ENCODE results near the gene ADGRL2. TPM values are rescaled to one million over a fixed set of nuclear protein-coding genes. Genes with fewer than 3 reads are reported as not detected.

The ADGRL2 gene
- total RNA-seq, 1 experiment from 2014 or later = 0.51 TPM

DNA sequence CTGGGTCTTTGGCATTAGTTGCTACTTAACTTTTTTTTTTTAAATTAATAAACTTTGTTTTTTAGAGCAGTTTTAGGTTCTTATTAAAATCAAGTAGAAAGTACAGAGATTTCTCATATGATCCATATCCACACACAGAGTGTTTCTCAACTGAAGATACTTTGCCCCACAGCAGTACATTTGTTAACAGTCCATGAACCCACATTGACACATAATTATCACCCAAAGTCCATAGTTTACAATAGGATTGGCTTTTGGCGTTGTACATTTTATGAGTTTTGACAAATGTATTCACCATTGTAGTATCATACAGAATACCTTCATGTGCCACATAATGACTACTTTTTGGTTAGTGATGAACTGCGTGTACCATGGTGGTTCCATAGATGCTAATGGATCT is 106.8 kb downstream of the ADGRL2 start:
- CTCF ChIA-PET = no interaction called here

DNA sequence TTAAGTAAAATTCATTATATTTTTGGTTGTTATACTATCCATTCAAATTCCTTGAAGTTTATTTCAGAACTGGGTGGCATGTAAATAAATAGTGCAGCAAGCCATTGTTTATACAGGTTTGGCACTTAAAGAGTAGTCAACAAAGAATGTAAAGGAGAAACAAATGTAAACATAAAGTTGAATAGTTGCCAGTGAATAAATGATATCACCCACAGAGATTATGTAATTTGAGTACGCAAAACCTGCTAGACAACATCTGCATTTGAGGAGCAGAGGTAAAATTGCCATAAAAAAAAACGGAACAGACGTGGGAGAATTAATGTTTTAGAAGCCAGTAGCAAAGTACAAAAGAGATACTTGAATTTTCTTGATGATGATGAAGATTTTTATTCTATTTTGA is 111.6 kb downstream of the ADGRL2 start:
- H3K4me1 ChIP-seq (ENCODE audit: insufficient read depth, low read length) = no peaks in the 10 kb centered on the region
- CTCF ChIA-PET = no interaction called here
- no peaks in the 10 kb centered on the region for H3K36me3 ChIP-seq (ENCODE audit: low read depth, low read length)
- H3K27ac ChIP-seq (ENCODE audit: low read length) = no peak overlapping the region
- BruUV-seq (replicated peaks) = no TSS peak
- POLR2A ChIA-PET (ENCODE audit: unreplicated experiment) = no interaction called here
- peaks cover 12% of the 10 kb centered on the region; the same call in 1 of the 2 replicates for H3K27me3 ChIP-seq (ENCODE audit: low read length)
- no peaks in the 10 kb centered on the region for H3F3A ChIP-seq (ENCODE audit: low read length, unreplicated experiment)
- no peak overlapping the region for H2AFZ ChIP-seq (ENCODE audit: low read length)
- ATAC-seq (no peak), DNase-seq (peak; percentile 76)
- H3K4me3 ChIP-seq (ENCODE audit: low read length) = no peak overlapping the region
- no peaks in the 10 kb centered on the region for H3K79me2 ChIP-seq (ENCODE audit: low read length)
- TF ChIP-seq EZH2 (IDR thresholded peaks at IDR 0.05; ENCODE audit: low read length, unreplicated experiment) (no peak), EZH2phosphoT487 (IDR thresholded peaks at IDR 0.05; ENCODE audit: borderline replicate concordance, low read length) (no peak)
- TF ChIP-seq, protein P1, sequence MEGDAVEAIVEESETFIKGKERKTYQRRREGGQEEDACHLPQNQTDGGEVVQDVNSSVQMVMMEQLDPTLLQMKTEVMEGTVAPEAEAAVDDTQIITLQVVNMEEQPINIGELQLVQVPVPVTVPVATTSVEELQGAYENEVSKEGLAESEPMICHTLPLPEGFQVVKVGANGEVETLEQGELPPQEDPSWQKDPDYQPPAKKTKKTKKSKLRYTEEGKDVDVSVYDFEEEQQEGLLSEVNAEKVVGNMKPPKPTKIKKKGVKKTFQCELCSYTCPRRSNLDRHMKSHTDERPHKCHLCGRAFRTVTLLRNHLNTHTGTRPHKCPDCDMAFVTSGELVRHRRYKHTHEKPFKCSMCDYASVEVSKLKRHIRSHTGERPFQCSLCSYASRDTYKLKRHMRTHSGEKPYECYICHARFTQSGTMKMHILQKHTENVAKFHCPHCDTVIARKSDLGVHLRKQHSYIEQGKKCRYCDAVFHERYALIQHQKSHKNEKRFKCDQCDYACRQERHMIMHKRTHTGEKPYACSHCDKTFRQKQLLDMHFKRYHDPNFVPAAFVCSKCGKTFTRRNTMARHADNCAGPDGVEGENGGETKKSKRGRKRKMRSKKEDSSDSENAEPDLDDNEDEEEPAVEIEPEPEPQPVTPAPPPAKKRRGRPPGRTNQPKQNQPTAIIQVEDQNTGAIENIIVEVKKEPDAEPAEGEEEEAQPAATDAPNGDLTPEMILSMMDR (conservative IDR thresholded peaks at IDR 0.05; ENCODE audit: low read depth, low read length) = no peak
- no peaks in the 10 kb centered on the region for H3K9me3 ChIP-seq (ENCODE audit: low read length)
- no peaks in the 10 kb centered on the region for H4K20me1 ChIP-seq (ENCODE audit: low read length)
- no peaks in the 10 kb centered on the region for H3K9me2 ChIP-seq (replicated peaks; ENCODE audit: low read length)
- H3K9ac ChIP-seq (ENCODE audit: low read length) = no peak overlapping the region
- intact Hi-C loops (cut with micrococcal nuclease) = no loop called here
- H3K4me2 ChIP-seq (ENCODE audit: low read length) = no peak overlapping the region

More for the DNA sequence above, 106.8 kb downstream of the ADGRL2 start:
- no TSS peak for BruUV-seq (replicated peaks)
- Histone ChIP-seq H3K9me2 (replicated peaks; ENCODE audit: low read length) (no peaks in the 10 kb centered on the region), H3F3A (ENCODE audit: low read length, unreplicated experiment) (no peaks in the 10 kb centered on the region), H3K4me1 (ENCODE audit: insufficient read depth, low read length) (no peaks in the 10 kb centered on the region), H3K4me2 (ENCODE audit: low read length) (no peak overlapping the region), H3K79me2 (ENCODE audit: low read length) (no peaks in the 10 kb centered on the region), H3K9ac (ENCODE audit: low read length) (no peak overlapping the region), H3K9me3 (ENCODE audit: low read length) (no peaks in the 10 kb centered on the region), H3K4me3 (ENCODE audit: low read length) (no peak overlapping the region), H4K20me1 (ENCODE audit: low read length) (no peaks in the 10 kb centered on the region), H3K27ac (ENCODE audit: low read length) (no peak overlapping the region), H3K27me3 (ENCODE audit: low read length) (0 out of 2 replicates have a peak, but pooled peaks cover 10% of the 10 kb centered on the region), H2AFZ (ENCODE audit: low read length) (no peak overlapping the region), H3K36me3 (ENCODE audit: low read depth, low read length) (no peaks in the 10 kb centered on the region)
- no peak for TF ChIP-seq EZH2 (IDR thresholded peaks at IDR 0.05; ENCODE audit: low read length, unreplicated experiment)
- no peak for ATAC-seq
- no peak for DNase-seq
- intact Hi-C loops (cut with micrococcal nuclease) = no loop called here
- POLR2A ChIA-PET (ENCODE audit: unreplicated experiment) = no interaction called here

DNA sequence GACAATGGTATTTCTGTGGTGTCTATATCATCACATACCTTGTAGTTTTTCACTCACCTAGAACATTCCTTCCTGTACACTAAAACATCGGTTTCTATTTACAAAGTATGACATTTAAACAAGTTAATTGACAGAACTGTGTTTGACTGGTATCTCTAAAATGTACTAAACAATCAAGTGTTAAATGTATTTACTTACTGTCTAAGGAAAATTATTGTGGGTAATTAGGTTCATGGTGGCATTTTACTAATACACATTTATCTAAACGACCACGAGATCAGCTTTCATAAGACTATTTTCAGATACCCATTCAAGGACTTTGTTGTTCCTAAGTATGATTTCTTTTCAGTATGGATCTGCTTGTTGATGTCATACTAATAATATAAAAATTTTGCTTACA is 115.2 kb downstream of the ADGRL2 start:
- TF ChIP-seq EZH2 (IDR thresholded peaks at IDR 0.05; ENCODE audit: low read length, unreplicated experiment) (no peak), EZH2phosphoT487 (IDR thresholded peaks at IDR 0.05; ENCODE audit: borderline replicate concordance, low read length) (no peak)
- TF ChIP-seq, protein P1 (conservative IDR thresholded peaks at IDR 0.05; ENCODE audit: low read depth, low read length) = no peak
- H3F3A ChIP-seq (ENCODE audit: low read length, unreplicated experiment) = no peaks in the 10 kb centered on the region
- no peak for DNase-seq
- ChIA-PET CTCF (no interaction called here), POLR2A (ENCODE audit: unreplicated experiment) (no interaction called here)
- no TSS peak for BruUV-seq (replicated peaks)
- no peak overlapping the region for H2AFZ ChIP-seq (ENCODE audit: low read length)
- ATAC-seq = no peak
- H3K9me3 ChIP-seq (ENCODE audit: low read length) = no peaks in the 10 kb centered on the region
- no peak overlapping the region for H3K4me3 ChIP-seq (ENCODE audit: low read length)
- no peaks in the 10 kb centered on the region for H3K9me2 ChIP-seq (replicated peaks; ENCODE audit: low read length)
- H3K36me3 ChIP-seq (ENCODE audit: low read depth, low read length) = no peaks in the 10 kb centered on the region
- H3K27ac ChIP-seq (ENCODE audit: low read length) = no peak overlapping the region
- H4K20me1 ChIP-seq (ENCODE audit: low read length) = no peaks in the 10 kb centered on the region
- no peaks in the 10 kb centered on the region for H3K79me2 ChIP-seq (ENCODE audit: low read length)
- no peak overlapping the region for H3K9ac ChIP-seq (ENCODE audit: low read length)
- no peak overlapping the region for H3K4me2 ChIP-seq (ENCODE audit: low read length)
- peaks cover 27% of the 10 kb centered on the region for H3K27me3 ChIP-seq (ENCODE audit: low read length)
- intact Hi-C loops (cut with micrococcal nuclease) = no loop called here
- no peaks in the 10 kb centered on the region for H3K4me1 ChIP-seq (ENCODE audit: insufficient read depth, low read length)

All from PC-3 (cell line).